IPS-NIHi11 (cell line): Measurements from ENCODE around the gene PEAR1.

ENCODE experiments used
- DNase-seq: peaks from one replicate; pipeline ENCODE4 v3.0.0; 2012; ENCODE audit warnings: mixed read lengths, low spot score

The PEAR1 gene, protein sequence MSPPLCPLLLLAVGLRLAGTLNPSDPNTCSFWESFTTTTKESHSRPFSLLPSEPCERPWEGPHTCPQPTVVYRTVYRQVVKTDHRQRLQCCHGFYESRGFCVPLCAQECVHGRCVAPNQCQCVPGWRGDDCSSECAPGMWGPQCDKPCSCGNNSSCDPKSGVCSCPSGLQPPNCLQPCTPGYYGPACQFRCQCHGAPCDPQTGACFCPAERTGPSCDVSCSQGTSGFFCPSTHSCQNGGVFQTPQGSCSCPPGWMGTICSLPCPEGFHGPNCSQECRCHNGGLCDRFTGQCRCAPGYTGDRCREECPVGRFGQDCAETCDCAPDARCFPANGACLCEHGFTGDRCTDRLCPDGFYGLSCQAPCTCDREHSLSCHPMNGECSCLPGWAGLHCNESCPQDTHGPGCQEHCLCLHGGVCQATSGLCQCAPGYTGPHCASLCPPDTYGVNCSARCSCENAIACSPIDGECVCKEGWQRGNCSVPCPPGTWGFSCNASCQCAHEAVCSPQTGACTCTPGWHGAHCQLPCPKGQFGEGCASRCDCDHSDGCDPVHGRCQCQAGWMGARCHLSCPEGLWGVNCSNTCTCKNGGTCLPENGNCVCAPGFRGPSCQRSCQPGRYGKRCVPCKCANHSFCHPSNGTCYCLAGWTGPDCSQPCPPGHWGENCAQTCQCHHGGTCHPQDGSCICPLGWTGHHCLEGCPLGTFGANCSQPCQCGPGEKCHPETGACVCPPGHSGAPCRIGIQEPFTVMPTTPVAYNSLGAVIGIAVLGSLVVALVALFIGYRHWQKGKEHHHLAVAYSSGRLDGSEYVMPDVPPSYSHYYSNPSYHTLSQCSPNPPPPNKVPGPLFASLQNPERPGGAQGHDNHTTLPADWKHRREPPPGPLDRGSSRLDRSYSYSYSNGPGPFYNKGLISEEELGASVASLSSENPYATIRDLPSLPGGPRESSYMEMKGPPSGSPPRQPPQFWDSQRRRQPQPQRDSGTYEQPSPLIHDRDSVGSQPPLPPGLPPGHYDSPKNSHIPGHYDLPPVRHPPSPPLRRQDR

DNA sequence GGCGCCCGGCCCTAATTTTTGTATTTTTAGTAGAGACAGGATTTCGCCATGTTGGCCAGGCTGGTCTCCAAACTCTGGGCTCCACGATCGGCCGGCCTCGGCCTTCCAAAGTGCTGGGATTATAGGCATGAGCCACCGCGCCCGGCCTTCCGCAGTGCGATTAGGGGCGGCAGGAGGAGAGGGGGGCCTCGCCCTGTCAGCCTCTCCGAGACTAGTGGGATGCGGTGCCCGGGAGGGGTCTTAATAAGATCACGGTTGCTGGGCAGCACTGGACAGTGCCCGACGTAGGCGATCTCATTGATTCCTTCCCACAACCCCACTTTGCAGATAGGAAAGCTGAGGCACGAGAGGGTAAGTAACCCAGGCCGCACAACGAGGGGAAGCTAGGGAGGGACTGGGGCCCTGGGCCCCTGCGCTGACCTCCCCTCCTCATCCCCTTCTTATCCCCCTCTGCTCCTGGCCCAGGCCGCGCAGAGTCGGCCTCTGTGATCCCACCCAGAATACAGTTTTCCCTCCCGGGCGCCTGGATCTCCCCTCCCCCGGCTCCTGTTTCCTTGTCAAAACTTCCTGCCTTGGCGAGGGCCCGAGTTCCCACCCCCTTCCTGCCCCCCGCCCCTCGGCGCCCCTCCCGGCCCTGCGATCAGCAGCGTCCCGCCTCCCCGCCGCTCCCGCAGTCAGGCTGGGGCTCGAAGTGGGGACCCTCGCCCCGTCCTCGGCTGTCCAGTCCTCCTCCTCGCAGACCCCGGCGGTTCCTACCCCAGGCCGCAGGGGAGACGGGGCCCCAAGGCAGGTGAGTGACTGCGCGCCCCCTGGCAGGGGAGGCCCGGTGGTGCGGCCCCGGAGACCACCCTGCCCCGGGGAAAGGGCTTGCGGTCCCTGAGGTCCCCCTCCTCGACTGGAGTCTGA lies at the start of gene PEAR1:
PEAR1 (plus strand) TSS at position 671 of the 906 bp plus-strand sequence. CDS start 10,209 bp downstream, outside the sequence.
- peak; percentile 72 for DNase-seq

DNA sequence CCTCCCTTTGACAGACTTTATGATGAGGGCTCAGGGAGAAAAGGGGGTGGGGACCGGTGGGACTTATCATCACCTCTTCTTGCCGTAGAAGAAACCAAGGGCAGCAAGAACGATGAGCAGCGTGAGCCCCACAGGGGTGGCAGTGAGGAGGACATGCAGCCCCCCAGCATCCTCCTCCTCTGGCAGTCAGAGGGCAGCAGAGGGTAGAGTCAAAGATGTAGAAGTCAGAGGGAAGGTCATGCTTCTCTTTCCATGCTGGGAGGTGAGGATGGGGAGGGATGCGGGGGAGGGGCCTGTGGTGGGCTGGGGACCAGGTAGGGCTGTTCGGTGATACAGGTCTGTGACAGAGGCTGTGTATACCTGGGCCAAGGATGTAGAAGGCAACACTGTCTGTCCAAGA lies 49.4 kb upstream of the PEAR1 start:
- no peak for DNase-seq

DNA sequence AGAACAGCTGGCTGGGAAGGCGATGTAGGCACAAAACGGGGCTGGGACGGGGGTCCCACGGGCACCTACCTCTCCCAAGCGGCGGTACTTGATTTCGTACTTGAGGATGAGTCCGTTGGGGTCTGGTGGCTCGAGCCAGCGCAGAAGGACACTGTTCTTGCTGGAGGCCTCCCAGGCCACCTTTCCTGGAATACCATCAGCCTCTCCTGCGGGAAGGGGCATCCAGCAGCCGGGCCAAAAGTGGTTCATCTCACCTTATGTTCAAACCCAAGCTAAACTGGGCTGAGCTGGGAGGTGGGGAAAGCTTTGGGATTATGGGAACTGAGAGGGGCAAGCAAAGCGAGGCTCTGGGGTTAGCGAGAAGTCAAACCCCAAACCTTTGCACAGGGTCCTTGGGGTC lies 48.9 kb upstream of the PEAR1 start:
- DNase-seq: no peak

DNA sequence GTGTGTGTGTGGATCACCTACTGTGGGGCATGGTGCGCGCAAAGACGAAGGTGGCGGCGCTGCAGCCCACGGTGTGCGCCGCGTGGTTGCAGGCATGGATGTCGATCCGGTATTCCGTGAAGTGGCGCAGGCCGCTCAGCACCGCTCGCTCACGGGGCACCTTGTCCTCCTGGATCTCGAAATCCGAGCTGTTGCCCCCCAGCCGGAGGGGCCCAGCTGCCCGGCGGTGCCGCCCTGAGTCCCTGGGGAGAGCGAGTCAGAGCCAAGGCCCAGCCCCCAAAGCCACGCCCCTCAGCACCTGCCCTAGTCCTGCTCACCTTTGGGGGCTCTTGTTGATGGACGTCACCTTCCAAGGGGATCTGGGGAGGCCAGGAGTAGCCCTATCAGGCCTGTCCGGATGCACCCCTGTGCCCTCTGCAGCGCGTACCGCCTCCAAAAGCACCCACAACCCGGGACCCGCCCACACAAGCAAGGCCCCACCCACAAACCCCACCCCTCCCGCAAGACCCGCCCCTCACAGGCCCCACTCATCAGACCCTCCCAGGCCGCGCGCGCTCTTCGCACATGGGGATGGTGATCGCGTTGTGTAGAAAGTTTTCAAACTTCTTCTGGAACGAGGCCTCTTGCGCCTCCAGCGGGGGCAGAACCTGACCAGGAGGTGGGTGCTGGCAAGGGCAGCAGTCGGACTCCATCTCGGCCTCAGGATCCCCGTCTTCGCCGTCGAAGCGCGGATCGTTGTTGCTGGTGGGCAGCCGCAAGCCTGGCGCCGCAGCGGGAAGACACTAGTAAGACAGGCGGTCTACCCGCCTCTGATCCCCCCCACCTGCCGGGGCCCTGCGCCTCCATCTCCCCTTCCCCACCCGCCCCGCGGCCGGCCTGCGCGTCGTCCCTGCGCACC lies 48.2 kb upstream of the PEAR1 start:
- peak; percentile 75 for DNase-seq

DNA sequence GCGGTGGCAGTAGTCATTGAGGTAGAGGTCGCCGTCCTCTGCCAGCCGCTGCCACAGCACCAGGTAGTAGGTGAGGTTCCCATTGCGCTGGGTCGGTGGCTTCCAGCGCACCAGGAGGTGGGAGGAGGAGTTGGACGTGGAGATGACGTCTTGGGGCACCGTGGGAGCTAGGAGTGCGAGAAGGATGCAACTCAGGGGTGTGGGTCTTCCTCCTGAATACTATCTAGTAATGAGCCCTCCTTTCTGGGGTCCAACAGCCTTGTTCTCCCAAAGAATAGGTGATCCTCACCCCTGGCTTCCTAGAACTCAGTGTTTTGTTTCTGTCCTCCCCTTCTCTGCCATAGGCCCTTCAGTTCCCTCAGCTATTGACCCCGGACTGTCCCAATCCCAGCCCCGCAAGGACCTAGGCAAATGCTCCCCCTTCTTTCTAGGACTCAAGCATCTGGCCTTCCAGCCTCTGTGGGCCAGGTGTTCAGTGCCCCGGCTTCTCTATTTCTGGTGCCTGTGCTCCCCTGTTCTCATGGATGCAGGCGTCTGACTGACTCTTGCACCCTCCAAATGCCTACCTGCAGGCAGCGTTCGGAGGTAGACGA lies 47.5 kb upstream of the PEAR1 start:
- no peak for DNase-seq

DNA sequence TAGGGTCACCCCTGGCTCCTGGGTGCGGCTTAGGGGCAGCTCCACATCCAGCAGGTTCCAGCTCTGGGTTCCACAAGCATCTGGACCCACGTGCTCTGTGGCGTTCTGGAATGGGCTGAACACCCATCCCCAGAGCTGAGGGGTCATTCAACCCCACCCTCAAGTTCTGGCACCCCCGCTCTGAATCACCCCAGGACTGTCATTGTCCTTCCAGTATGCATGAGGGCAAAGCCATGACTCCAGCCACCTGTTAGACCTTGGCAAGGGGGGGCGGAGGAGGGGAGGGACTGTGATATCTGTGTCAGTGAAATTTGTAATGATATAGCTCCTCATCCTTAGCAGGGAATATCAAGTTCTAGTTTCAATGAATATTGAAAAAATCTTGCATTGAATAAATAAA lies 46.9 kb upstream of the PEAR1 start:
- no peak for DNase-seq

DNA sequence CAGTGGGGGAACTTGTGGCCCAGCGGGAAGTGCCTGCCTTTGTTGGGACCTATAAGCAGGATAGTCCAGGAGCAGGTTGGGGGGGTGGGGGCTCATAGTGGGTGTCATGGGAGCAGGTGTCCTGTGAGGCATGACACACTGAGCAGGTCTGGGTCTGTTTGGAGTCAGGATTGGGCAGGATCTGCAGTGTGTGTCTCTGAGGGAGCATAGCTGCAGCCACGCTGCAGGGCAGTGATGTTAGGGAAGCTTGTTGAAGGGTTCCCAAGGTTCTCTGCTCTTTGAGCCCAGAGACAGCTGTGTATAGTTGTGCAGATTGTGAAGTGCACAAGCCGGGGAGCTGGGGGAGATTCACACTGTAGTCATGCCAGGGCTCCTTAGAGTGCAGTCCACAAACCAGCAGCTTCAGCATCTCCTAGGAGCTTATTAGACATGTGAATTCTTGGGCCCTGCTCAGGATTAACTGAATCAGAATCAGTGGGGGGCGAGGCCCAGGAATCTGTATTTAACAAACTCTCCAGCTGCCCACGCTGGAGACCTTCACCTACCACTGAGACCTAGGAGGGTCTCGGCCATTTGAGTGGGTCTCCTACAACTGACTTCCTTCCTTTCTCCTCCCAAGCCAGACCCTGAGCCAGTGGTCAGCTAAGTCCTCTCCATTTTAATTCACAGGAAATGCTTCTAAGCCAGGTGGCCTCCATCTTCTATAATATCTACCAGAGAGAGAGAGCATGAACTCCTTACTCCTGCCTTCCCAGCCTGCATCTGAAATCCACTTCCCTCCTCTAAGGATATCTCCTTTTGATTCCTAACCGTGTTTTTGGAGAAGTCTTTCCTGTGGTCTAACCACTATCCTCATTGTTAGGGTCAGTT lies 45.7 kb upstream of the PEAR1 start:
- no peak for DNase-seq

DNA sequence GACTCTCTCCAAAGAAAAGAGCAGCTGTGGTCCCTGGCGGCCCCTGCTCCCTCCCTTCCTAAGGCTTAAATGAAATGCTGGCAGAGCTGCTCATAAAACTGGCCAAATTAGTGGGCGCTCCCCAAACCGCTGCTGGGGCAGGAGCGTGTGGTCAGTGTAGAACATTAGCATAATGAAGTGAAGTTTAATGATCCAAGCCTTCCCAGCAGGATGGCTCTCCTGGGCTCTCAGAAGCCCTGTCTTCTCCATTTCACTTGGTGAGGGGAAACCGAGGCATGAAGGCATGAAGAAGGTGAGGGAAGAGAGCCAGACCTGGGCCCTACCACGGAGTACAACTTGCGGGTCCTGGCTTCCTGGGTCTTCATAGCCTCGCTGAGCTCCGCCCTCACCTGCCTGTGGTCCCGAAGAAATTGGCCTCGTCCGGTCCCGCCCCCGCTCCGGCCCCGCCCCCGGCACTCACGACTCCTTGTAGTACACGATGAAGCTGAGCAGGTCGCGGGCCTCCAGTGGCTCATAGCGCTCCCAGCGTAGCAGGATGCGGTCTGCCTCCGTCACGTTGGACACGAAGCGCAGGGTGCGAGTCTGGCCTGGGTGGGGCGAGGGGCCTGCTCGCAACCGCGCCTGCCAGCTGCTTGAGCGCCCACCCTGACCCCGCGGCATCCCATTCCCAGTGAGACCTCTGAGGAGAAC lies 44.9 kb upstream of the PEAR1 start:
- peak; percentile 84 for DNase-seq

DNA sequence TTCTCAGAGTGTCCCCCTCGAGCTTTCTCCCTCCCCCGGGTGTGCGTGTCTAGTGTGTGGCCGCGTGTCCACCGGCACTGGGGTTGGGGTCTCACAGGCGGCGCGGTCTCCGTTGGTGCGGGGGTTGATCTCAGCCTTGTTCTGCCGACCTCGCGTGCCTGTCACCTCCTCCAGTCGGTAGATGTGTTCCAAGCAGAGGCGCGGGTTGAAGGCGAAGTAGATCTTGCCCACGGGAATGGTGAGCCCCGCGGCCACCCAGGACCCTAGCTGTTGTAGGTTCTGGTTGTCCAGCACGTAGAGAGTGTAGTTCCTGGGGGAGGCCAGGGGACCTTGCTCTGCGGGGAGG lies 44.4 kb upstream of the PEAR1 start:
- no peak for DNase-seq

DNA sequence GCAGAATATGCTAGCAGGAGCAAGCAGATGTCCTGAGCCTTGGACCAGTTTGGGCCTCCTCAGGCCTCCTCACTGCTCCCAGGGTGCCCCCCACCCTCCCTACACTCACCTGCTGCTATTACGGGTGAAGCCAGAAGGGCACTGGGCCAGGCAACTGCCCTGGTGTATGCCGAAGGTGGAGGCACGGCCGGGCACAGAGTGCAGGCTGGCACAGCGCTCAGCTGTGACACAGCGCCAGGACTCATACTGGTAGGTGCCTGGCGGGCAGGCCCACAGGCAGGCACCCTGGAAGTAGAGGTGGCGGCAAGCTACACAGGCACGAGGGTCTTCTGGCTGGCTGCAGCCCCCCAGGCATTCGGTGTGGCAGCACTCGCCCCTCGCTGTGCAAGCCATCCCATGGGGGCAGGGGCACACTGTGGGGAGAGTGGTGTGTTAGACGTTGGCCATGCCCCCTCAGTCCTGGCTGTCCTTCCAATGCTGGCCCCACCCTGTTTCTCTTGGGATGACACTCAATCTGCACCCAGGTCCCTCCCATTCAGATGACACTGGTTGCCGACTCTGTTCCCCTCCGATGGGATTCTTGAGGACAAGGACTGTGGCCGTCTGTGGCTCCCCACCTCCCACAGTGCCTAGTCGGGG lies 41.6 kb upstream of the PEAR1 start:
- DNase-seq: no peak

DNA sequence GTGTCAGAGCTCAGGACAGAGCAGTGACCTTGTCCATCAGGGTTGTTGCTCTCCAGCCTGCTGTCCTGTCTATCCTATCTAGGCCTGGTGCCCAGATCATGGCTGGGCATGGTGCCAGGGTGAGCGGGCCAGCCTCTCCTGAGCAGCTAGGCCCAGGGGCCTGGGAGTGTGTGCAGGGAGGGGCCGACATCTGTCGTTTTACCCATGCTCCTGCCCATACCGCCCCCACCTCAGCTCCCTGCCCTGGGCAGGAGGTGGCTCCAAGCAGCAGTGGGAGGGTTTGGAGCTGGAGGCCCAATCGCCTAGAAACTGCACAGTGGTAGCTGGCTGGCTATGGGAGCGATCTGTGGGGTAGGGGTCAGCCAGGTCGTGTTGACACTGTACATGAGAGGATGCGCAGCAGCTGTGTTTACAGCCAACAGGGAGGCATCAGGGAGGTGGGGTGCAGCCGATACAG lies 41.1 kb upstream of the PEAR1 start:
- no peak for DNase-seq

DNA sequence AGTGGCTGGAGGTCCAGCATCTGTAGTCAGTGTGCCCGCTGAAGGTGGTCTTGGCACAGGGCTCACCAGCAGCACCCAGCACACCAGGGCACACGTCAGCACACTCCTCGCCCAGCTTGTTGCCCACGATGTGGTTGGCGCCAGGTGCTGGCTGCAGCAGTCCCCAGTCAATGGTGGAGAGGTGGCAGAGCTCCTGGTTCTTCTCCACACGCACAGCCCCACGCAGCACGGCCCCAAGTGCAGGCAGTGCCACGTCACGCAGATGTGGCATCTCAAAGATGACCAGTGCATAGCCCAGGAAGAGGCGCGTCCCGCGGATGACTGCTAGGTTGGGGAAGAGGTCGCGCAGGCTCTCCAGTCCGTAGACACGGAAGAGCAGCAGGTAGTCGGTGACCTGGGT lies 39.8 kb upstream of the PEAR1 start:
- no peak for DNase-seq

DNA sequence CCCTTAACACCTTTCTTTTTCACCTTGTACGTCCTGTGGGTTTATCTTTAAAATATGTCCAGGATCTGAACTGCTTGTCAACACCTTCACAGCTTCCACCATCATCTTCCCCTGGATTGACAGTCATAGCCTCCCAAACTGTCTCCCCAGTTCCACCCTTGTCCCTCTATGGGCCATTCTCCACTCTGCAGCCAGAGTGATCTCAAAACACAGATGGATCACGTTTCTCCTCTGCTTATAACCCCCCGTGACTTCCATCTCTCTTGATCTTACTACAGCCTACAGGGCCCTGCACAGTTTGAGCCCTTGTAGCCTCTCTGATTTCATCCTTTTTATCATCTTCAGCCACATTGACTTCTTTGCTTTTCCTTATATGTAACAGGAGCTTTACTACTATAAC lies 38.9 kb upstream of the PEAR1 start:
- no peak for DNase-seq

DNA sequence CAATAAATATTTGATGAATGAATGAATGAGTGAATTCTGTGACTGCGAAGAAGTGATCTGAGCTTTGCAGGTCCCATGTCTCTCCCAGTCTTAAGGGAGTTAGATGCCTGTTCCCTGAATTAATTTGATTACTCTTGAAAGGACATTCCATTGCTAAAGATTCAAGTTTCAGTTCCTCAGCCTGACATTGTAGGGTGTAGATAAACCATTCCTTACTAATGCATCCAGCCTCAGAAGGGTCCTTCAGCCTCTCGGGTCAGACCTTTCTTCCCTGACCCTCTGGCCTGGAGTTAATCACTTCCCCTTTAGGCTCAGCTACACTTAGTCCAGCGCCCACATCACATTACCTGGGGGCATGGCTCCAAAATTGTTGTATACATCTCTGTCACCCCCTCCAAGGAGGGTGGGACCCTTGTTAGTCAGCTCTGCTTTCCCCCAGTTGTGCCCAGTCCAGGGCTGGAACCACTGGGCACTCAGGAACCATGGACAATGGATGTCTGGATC lies 37.2 kb upstream of the PEAR1 start:
- no peak for DNase-seq

DNA sequence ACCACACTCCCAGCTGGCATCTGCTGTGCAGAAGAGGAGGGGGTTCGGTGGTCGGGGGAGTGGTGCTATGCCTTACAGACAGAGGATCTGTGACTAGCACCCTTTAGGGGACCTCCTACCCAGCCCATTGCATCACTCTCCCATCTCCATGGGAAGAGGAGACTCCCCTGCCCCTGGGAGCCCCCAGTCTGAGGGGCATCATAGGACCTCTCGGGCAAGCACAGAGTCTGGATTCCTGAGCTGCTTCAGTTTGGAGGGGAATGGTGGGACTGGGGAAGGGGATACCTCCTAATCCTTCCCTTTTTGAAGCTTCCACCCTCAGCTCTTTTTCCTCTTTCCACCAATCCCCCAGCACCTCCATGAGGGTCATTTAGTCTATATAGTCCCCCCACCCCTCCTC lies 36.0 kb upstream of the PEAR1 start:
- no peak for DNase-seq

DNA sequence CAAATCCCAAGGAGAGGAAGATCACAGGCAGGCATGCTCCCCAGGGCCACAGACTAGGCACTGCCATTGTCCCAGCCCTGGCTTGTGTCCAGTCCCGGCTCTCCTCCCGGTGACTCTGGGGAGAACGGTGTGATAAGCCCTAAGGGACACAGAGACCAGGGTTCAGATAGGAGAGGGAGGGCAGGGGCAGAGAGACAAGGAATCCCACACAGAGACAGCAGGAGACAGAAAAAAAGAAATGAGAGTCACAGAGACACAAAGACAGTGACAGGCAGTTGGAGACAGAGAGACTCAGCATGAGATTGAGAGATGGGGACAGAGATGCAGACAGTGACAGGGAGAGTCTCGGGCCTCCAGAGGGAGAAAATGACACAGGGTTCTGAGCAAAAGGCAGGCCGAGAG lies 35.0 kb upstream of the PEAR1 start:
- no peak for DNase-seq

DNA sequence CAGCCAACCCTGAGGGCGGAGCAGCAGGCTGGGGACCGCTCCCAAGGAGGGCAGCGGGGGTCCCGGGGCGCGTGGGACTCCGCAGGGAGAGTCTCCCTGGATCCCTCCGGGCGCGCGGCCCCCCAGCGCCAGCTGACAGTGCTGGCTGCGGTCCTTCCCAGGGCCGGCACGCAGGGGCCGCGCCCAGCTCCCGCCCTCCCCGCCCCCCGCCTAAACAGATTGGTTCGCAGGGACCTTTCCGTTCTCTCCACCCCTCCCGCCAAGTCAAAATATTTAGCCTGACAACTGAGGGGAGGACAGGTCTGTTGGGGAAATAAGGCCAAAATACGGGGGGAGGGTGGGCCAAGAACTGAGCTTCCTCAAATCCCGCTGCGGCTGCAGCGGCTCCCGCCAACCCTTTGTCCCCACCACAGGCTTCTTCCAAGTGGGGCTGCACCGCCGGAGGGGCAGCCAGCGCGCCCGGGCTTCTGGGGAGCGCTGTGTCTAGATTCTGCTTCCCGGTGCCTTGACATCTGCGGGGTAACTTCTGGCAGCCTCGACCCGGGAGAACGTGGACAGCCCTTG lies 34.5 kb upstream of the PEAR1 start, which contains the start of gene INSRR:
INSRR (minus strand) TSS at position 159 of the 564 bp plus-strand sequence. CDS start 496 bp downstream, outside the sequence.
- peak; percentile 66 for DNase-seq
